ENCODE measurements around the gene OPN3.

Gene OPN3

DNA sequence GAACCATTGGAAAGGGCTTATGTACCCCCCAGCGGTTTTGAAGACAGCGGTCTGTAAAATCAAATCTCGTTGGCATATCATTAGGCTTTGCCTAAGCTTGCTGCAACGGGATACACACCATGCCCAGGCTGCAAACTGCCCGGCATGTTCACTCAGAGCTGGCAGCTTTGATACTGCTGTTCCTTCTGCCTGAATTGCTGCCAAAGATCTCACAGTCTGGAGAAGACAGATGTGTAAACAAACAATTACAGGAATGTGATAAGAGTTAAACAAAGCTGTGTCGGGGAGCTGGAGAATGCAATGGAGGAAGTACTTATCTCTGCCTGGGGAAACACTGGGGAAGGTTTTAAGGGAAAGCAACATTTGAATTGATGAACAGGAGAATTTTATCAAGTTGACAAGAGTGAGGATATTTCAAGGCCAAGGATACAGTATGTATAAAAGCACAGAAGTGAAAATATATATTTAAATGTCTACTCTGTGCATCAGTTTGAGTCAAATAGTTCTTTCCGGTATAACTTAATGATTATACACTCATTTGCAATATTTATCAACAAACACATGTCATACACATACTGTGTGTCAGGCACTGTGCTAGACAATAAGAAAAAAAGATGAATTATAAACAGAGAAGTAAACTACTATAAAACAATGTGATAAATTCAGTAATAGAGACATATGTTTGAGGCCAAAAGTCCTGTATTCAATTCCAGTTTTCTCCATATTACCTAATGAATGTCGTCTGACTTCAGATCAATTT lies 29.9 kb downstream of the OPN3 start:
- Histone ChIP-seq H3K9me3 (ENCODE audit: control insufficient read depth, insufficient read depth, low read depth, low read length) (no peaks in the 10 kb centered on the region), H3K36me3 (ENCODE audit: control insufficient read depth in 2 of 2, insufficient read depth in 1 of 2, low read length in 2 of 2) (no peaks in the 10 kb centered on the region), H3K4me3 (ENCODE audit: low read depth, low read length) (no peak overlapping the region), H3K27ac (ENCODE audit: extremely low read depth, low read depth, low read length) (no peak overlapping the region), H3K4me1 (ENCODE audit: control insufficient read depth, insufficient read depth, low read length) (no peaks in the 10 kb centered on the region)
- TF ChIP-seq, protein P1, sequence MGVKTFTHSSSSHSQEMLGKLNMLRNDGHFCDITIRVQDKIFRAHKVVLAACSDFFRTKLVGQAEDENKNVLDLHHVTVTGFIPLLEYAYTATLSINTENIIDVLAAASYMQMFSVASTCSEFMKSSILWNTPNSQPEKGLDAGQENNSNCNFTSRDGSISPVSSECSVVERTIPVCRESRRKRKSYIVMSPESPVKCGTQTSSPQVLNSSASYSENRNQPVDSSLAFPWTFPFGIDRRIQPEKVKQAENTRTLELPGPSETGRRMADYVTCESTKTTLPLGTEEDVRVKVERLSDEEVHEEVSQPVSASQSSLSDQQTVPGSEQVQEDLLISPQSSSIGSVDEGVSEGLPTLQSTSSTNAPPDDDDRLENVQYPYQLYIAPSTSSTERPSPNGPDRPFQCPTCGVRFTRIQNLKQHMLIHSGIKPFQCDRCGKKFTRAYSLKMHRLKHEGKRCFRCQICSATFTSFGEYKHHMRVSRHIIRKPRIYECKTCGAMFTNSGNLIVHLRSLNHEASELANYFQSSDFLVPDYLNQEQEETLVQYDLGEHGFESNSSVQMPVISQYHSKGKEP (tag by site-specific recombination; IDR thresholded peaks at IDR 0.05), result no peak
- TF ChIP-seq ZNF837 (tag by site-specific recombination; IDR thresholded peaks at IDR 0.05), result no peak
- no peak for TF ChIP-seq ZBTB17 (tag by site-specific recombination; IDR thresholded peaks at IDR 0.05)
- TF ChIP-seq ZNF791 (tag by site-specific recombination; IDR thresholded peaks at IDR 0.05), result no peak
- no peak for TF ChIP-seq ZFP3 (tag by site-specific recombination; IDR thresholded peaks at IDR 0.05; ENCODE audit: low read depth)
- TF ChIP-seq PRDM1 (tag by site-specific recombination; IDR thresholded peaks at IDR 0.05), result 0 out of 2 replicates have a peak, but pooled peaks have one; percentile 17
- TF ChIP-seq ZXDB (tag by site-specific recombination; IDR thresholded peaks at IDR 0.05), result 0 out of 2 replicates have a peak, but pooled peaks have one; percentile 19
- ChIA-PET CTCF (interaction anchor here (0.7 to 2.6 kb wide), 6 partner anchors 11 to 227 kb away, joined by 3 to 7 read pairs (median 5); no protein-coding TSS in a partner anchor), POLR2A (interaction anchor here (0.6 kb wide), 1 partner anchor 241 kb away, joined by 6 read pairs; no protein-coding TSS in a partner anchor)

DNA sequence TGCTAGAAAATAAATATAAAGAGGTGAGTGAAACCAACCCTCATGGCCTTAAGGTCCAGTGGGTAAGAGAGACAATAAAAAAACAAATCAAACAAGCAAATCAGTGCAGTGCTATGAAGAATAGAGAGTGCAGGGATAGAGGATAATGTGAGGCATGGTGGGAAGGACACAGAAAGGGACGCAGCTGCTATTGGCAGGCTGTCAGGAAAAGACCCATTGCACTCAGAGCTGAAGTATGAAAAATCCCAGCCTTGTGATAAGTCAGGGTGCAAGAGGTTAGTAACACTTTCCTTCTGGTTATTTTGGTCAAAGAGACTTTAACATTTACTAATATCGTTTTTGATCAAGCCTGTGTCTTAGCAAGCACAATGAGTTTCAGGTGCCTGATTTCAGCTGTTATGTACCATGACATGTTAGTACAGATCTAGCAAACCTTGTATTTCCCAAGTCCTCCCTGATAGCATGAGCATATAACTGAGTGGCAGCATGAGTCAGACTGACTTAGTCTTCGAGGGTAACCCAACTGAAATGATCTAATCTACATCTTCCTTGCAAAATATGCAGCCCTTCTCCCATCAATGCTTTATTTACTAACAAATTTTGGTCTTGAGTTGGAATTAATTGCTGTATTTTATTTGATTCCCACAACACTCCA lies 31.7 kb downstream of the OPN3 start:
- no peak overlapping the region for H3K4me3 ChIP-seq (ENCODE audit: low read depth, low read length)
- no peak overlapping the region for H3K27ac ChIP-seq (ENCODE audit: extremely low read depth, low read depth, low read length)
- POLR2A ChIA-PET, result no interaction called here
- TF ChIP-seq ZNF830 (tag by site-specific recombination; IDR thresholded peaks at IDR 0.05; ENCODE audit: low read depth), result no peak
- no peak for TF ChIP-seq ZNF530 (tag by site-specific recombination; IDR thresholded peaks at IDR 0.05; ENCODE audit: low read depth)
- no peak for TF ChIP-seq ZNF404 (tag by site-specific recombination; IDR thresholded peaks at IDR 0.05)
- no peak for TF ChIP-seq ZNF157 (tag by site-specific recombination; IDR thresholded peaks at IDR 0.05)
- TF ChIP-seq, protein P2, sequence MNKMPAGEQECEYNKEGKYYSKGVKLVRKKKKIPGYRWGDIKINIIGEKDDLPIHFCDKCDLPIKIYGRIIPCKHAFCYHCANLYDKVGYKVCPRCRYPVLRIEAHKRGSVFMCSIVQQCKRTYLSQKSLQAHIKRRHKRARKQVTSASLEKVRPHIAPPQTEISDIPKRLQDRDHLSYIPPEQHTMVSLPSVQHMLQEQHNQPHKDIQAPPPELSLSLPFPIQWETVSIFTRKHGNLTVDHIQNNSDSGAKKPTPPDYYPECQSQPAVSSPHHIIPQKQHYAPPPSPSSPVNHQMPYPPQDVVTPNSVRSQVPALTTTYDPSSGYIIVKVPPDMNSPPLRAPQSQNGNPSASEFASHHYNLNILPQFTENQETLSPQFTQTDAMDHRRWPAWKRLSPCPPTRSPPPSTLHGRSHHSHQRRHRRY (tag by site-specific recombination; IDR thresholded peaks at IDR 0.05), result no peak
- TF ChIP-seq ZNF514 (tag by site-specific recombination; IDR thresholded peaks at IDR 0.05), result no peak
- TF ChIP-seq ZNF792 (tag by site-specific recombination; IDR thresholded peaks at IDR 0.05), result no peak
- TF ChIP-seq ZNF184 (tag by site-specific recombination; IDR thresholded peaks at IDR 0.05), result no peak
- TF ChIP-seq ZNF585B (tag by site-specific recombination; IDR thresholded peaks at IDR 0.05), result no peak
- TF ChIP-seq ZNF785 (tag by site-specific recombination; IDR thresholded peaks at IDR 0.05), result no peak
- TF ChIP-seq KLF1 (tag by site-specific recombination; IDR thresholded peaks at IDR 0.05), result no peak
- no peak for TF ChIP-seq KLF9 (tag by site-specific recombination; IDR thresholded peaks at IDR 0.05; ENCODE audit: low read depth)
- TF ChIP-seq, protein P3, sequence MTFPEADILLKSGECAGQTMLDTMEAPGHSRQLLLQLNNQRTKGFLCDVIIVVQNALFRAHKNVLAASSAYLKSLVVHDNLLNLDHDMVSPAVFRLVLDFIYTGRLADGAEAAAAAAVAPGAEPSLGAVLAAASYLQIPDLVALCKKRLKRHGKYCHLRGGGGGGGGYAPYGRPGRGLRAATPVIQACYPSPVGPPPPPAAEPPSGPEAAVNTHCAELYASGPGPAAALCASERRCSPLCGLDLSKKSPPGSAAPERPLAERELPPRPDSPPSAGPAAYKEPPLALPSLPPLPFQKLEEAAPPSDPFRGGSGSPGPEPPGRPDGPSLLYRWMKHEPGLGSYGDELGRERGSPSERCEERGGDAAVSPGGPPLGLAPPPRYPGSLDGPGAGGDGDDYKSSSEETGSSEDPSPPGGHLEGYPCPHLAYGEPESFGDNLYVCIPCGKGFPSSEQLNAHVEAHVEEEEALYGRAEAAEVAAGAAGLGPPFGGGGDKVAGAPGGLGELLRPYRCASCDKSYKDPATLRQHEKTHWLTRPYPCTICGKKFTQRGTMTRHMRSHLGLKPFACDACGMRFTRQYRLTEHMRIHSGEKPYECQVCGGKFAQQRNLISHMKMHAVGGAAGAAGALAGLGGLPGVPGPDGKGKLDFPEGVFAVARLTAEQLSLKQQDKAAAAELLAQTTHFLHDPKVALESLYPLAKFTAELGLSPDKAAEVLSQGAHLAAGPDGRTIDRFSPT (tag by site-specific recombination; IDR thresholded peaks at IDR 0.05), result no peak
- TF ChIP-seq ZSCAN16 (tag by site-specific recombination; IDR thresholded peaks at IDR 0.05), result no peak
- no peak for TF ChIP-seq ZSCAN30 (tag by site-specific recombination; IDR thresholded peaks at IDR 0.05)
- TF ChIP-seq ZNF571 (tag by site-specific recombination; IDR thresholded peaks at IDR 0.05), result no peak
- TF ChIP-seq ZNF335 (tag by site-specific recombination; conservative IDR thresholded peaks at IDR 0.05), result no peak
- CTCF ChIA-PET, result no interaction called here
- no peaks in the 10 kb centered on the region for H3K4me1 ChIP-seq (ENCODE audit: control insufficient read depth, insufficient read depth, low read length)
- H3K36me3 ChIP-seq (ENCODE audit: control insufficient read depth in 2 of 2, insufficient read depth in 1 of 2, low read length in 2 of 2), result no peaks in the 10 kb centered on the region
- H3K9me3 ChIP-seq (ENCODE audit: control insufficient read depth, insufficient read depth, low read depth, low read length), result no peaks in the 10 kb centered on the region

Measured in HEK293 (cell line).